HG03520 (cell line): ENCODE results near the gene AK5.
"Not testable (repeated sequence)": the region's sequence is repeated elsewhere in the genome, so short reads cannot be mapped to it uniquely, and the experiment has no call there.

Source experiments
- ATAC-seq: cut with Tn5 transposase; IDR thresholded peaks from one replicate; pipeline ENCODE4 v1.9.1; 2021; ENCODE audit warnings: mild to moderate bottlenecking, moderate library complexity; ENCODE audit not compliant: unreplicated experiment

The AK5 gene

DNA sequence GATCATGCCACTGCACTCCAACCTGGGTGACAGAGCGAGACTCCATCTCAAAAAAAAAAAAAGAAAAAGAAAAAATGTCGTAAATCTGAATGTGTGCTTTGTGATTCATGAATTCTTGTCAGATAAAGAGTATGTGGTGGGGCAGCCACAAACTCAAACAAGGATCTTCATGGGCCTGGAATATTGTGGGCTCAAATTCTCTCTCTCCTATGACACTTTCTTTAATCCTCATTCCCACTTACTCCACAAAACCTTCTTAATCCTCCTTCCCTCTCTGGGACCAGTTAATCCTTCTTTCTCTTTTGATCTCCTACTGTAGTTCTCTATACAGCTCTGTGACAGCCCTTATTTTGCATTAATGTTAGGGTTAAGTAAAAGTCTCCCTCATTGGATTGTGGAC, 112.3 kb downstream of the AK5 start:
- no peak for ATAC-seq

DNA sequence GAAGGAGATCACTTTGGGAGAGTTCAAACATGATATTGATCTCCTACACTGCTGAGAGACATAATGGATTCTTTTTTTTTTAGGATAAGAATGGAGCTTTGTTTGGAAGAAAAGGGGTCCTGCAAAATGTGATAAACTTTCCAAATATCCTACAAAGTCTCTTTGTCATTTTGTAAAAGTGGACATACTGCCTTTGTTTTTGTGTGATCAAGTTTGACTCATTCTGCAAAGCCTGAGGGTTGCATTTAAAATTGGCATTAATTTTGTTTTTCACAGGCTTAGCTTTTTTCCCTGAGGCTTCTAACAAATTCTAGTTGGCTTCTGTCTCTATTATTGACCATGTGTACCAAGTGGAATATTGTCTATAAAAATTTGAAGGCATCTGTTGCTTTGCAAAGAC, 113.2 kb downstream of the AK5 start:
- no peak for ATAC-seq

GRCh38 chr1:77398152-77398551, 116.3 kb downstream of the AK5 start:
- no peak for ATAC-seq

DNA sequence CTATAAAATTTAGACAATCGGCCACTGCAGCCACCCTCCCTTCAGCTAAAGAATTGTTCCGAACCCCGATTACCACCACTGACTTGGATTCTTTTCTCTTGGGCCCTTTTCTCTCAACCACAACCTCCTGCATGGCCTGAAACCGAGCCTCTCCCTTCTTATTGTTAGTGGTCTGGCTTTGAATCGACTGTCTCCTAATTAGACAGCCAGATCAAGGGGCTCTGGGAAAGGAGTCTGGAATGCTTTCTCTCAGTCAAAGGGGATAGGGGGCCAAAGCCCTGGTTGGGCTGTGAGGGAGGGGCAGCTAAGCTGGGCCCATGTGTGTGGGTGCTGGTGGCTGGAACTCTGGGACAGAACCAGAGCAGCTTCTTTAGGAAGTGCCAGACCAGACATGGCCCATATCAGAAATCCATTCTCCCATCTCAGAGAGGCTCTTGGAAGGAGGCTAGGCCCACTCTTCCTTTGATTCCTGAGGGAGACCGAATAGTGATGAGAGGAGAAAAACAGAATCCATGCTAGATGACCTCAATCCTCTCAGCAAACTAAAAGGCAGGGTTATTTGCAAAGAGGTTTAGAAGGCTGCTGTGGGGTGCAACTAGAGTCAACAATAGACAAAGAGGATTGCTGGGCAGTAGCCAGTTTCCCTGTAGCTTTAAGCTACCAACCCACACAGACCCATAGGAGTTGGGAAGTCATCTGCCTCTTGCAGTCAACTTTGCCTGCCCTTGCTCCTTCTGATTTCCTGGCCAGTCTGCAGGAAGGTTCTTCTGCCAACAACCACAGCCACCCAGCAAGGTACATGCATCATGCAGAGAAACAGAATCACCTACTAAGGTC, 117.6 kb downstream of the AK5 start:
- ATAC-seq, result no peak

DNA sequence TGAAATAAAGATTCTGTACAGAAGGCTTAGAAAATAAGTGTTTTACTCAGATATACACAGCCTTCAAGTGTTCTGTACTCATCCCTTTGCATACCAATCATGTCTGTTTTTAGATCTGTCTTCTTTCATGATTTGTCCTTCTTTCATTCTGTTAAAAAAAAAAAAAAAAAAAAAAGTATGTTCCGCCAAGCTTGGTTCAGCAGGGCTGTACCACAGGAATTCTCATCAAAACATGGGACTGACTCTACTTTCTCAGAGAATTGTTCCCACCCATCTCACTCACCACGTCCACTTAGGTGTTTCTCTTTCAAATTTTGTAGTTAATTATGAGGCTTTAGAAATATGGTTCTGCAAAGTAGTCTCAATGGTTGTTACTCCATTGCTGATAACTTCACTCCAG, 119.0 kb downstream of the AK5 start:
- no peak for ATAC-seq

- no peak for ATAC-seq
Observed at GRCh38 chr1:77401384-77401783, 119.6 kb downstream of the AK5 start.

GRCh38 chr1:77405186-77405585, 123.4 kb downstream of the AK5 start:
- ATAC-seq, result no peak

DNA sequence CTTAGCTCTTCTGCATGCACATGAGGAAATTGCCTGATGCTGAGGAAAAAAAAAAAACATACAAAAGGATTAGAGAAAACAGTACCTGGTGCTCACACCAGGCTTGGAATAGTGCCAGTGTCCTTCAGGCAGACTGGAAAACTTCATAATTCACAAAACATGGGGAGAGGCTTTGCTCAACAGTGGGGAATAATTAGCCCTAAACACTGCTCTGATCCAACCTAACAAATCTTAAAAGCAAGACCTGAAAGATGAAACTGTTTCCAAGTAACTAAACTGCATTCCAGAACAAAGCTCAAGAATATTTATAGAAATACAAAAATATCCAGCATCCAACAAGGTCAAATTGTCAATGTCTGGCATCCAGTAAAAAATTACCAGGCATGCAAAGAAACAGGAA, 124.8 kb downstream of the AK5 start:
- no peak for ATAC-seq

DNA sequence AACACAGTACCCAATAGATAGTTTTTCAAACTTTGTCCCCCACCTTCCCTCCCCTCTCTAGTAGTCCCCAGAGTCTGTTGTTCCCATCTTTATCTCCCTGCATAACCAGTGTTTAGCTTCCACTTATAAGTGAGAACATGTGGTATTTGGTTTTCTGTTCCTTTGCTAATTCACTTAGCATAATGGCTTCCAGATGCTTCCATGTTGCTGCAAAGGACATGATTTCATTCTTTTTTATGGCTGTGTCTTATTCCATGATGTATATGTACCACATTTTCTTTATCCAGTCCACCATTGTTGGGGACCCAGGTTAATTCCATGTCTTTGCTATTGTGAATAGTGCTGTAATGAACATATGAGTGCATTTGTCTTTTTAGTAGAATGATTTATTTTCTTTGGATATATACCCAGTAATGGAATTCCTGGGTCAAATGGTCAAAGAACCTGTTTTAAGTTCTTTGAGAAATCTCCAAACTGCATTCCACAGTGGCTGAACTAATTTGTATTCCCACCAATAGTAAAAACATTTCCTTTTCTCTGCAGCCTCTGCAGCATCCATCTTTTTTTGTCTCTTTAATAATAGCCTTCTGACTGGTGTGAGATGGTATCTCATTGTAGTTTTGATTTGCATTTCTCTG, 126.0 kb downstream of the AK5 start:
- ATAC-seq, result no peak

DNA sequence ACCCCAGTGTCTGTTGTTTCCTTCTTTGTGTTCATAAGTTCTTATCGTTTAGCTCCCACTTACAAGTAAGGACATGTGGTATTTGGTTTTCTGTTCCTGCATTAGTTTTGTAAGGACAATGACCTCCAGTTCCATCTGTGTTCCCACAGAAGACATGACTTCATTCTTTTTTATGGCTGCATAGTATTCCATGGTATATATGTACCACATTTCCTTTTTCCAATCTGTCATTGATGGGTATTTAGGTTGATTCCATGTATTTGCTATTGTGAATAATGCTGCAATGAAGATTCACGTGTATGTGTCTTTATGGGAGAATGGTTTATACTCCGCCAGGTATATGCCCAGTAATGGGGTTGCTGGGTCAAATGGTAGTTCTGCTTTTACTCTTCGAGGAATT, 127.1 kb downstream of the AK5 start:
- not testable (repeated sequence) for ATAC-seq

GRCh38 chr1:77412069-77412819, 130.4 kb downstream of the AK5 start:
- no peak for ATAC-seq

GRCh38 chr1:77412820-77413530, 131.2 kb downstream of the AK5 start:
- peak; percentile 28 for ATAC-seq

DNA sequence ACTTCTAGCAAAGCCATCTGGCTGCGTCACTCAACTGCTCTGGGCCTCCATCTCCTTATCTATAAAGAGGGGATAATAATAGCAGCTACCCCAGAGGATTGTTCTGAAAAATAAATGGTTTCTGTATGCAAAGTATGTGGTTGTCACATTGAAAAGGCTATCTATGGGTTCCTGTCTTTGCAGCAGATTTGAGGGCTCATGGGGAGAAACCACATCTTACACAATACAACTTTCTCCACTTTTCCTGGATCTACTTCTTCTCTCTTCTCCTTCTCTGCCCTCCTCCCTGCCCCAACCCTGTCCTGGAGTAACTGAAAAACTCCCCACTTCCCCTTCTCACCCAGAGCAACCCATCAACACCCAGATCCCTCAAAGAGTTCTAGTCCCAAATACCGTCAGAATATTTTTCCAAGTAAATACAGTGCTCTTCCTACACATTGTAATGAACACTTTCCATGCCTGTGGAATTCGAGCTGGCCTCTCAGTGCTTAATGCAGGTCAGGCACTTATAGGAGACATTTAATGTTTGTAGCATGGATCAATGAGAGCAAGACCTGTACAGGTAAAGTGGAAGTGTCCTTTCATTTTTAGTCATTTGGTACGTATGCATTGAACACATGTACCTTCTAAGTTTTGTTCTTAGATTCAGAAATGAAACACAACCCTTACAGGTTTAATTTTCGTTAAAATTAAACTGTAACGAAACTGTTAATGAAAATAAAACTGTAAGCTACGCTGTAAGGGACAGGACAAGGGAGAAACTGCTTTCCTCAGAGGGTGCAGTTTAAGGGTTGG, 131.9 kb downstream of the AK5 start:
- peak; percentile 87 for ATAC-seq

- no peak for ATAC-seq
Observed at GRCh38 chr1:77415579-77415978, 133.8 kb downstream of the AK5 start.

GRCh38 chr1:77416692-77417450, 135.1 kb downstream of the AK5 start:
- ATAC-seq, result no peak

- ATAC-seq, result not testable (repeated sequence)
Observed at GRCh38 chr1:77418055-77418454, 136.2 kb downstream of the AK5 start.

- no peak for ATAC-seq
Observed at GRCh38 chr1:77421504-77422233, 139.8 kb downstream of the AK5 start.

DNA sequence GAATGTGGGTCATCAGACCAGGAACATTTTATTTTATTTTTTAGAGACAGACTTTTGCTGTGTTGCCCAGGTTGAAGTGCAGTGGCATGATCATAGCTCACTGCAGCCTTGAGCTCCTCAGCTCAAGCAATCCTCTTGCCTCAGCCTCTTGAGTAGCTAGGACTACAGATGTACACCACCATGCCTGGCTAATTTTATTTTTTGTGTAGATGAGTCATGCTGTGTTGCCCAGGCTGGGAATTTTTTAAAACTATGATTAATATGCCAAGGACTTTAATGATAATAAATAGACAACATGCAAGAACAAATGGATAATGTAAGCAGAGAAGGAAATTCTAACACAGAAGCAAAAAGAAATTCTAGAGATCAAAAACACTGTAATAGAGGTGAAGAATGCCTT, 142.4 kb downstream of the AK5 start:
- no peak for ATAC-seq

- ATAC-seq, result no peak
Observed at GRCh38 chr1:77428068-77428467, 146.2 kb downstream of the AK5 start.
